SH-SY5Y (cell line): Measurements from ENCODE around the gene COL6A3.

Source experiments
- GATA2 ChIP-seq: IDR thresholded peaks from 2 replicates; pipeline ENCODE4 v1.6.1; 2011; ENCODE audit warnings: mild to moderate bottlenecking, low read depth, low read length
- GATA3 ChIP-seq: IDR thresholded peaks from 2 replicates; pipeline ENCODE4 v1.6.1; 2011; ENCODE audit warnings: low read depth, mild to moderate bottlenecking, low read length, moderate library complexity

COL6A3 gene

GRCh38 chr2:237304763-237305514, 109.0 kb downstream of the COL6A3 start:
- TF ChIP-seq GATA2 (no peak), GATA3 (no peak)

- TF ChIP-seq GATA2 (no peak), GATA3 (no peak)
Measured at GRCh38 chr2:237301595-237301994, 112.4 kb downstream of the COL6A3 start.

DNA sequence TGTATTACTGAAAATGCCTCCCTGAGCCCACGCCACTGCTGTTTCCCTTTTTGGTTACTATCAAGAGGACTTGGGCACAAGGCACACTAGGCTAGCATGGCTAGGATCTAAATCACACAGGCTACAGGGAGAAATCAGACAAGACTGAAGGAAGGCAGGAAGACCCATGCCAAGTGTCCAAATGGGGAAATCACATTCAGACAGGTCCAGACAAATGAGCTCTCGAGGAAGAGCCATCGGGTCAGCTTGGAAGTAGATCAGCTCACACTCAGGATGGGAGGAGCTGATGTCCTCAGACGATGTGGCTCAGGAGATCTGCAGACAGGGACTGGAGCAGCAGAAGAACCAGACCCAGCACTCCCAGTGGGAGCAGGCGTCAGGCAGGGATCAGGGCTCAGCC, 113.2 kb downstream of the COL6A3 start:
- no peak for TF ChIP-seq GATA2
- TF ChIP-seq GATA3: no peak

GRCh38 chr2:237299906-237300305, 114.1 kb downstream of the COL6A3 start:
- TF ChIP-seq GATA3: no peak
- TF ChIP-seq GATA2: no peak

DNA sequence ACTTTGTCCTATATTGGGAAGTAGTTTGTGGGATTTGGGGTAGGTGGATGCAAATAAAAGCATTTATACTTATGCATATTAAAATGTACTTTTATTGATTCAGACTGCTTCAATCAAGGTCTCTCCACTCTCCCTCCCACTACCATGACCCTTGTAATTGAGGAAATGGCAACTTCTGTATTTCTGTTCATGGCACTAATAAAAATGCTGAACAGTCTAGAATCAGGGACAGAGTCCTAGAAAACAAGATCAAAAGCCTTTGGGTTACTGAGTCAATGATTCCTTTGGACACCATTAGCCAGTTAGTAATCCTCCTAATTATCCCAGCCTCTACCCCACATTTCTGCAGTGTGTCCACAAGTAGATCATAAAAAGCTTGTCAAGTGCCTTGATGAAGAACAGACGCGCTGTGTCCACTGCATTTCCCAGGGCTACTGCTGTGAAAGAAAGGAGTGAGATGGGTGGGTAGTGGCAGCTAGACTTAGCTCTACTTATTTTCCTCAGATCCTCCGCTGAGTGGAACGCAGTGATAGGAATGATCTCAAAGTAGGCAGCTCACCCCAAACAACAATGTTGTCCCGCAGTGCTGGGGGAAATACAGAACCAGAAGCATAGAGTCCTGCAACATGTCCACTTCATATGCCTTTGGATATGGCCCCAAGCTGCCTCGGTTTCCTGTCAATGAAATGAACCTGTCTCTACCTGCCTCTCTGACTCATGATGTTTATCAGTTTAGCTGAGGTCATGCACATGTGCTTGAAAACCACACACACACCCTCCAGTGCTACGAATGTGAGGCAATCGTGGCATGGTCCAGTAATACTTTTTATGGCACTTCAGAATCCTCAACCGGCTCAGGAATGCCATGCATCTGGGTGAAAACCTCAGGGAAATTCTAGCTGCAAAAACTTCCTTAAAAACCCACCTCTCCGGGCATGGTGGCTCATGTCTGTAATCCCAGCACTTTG, 115.5 kb downstream of the COL6A3 start:
- TF ChIP-seq GATA3 (no peak), GATA2 (no peak)

GRCh38 chr2:237297421-237298150, 116.4 kb downstream of the COL6A3 start:
- no peak for TF ChIP-seq GATA2
- no peak for TF ChIP-seq GATA3

DNA sequence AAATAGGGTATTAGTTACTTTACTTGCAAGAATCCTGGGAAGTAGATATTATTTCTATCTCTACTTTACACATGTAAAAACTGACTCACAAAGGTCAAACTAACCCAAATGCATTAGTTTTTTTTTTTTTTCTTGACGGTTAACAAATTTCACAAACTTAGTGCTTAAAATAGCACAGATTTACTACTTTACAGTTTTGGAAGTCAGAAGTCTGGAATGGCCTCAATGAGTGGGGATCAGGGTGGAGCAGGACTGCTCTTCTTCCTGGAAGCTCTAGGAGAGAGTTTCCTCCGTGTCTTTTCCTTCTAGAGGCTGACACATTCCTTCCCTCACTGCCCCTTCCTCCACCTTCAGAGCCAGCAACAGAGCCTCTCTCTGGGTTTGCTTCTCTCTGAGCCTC, 117.2 kb downstream of the COL6A3 start:
- TF ChIP-seq GATA2 (no peak), GATA3 (no peak)

DNA sequence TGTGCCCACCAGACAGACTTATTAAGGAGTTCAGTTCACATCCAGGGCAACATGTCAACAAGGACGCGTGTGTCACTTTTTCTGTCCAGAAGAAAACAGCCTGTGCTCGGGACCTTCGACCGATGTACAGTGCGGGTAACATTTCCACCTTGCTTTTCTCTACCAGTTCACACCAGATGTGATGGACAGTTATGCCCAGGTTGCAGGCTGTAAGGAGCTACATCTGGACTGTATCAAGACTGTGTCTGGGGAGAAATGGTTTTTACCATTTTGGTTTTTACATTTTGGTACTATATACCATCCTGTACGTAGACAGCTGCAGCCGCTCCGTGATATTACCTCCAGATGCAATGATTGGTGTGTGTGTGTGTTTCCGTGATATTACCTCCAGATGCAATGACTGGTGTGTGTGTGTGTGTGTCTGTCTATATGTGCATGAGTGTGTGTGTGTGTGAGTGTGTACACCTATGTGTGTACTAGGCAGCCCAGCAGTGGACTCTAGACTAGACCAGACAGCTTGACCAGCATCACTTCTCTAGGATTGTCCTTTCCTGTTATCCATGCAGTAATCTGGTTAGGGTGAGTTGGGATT, 118.0 kb downstream of the COL6A3 start:
- TF ChIP-seq GATA3 (no peak), GATA2 (no peak)

DNA sequence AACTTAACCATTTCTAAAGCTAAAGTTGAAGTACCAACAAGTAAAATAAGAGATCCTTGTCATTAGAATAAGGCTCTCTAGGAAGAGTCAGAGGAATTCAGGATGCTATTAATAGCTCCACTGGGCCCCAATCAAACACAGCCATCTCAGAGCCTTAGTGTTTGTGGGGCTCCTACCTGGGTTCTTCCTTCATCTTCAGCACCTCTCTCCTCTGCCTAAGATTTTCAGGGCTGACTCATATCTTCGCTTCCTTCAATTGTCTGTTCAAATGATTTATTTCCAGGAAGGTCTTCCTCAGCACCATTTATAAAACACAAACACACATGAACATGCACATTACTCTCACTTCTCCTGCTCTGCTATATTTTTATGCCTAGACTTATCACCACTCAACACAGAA, 119.5 kb downstream of the COL6A3 start:
- TF ChIP-seq GATA2: no peak
- TF ChIP-seq GATA3: no peak

- TF ChIP-seq GATA2: no peak
- no peak for TF ChIP-seq GATA3
Measured at GRCh38 chr2:237293978-237294377, 120.0 kb downstream of the COL6A3 start.

- TF ChIP-seq GATA2: peak; percentile 67
- TF ChIP-seq GATA3: no peak
Measured at GRCh38 chr2:237291138-237291792, 122.7 kb downstream of the COL6A3 start.

GRCh38 chr2:237290261-237290660, 123.7 kb downstream of the COL6A3 start:
- TF ChIP-seq GATA2 (no peak), GATA3 (no peak)

- TF ChIP-seq GATA2 (no peak), GATA3 (no peak)
Measured at GRCh38 chr2:237289139-237289538, 124.8 kb downstream of the COL6A3 start.

GRCh38 chr2:237287872-237288271, 126.1 kb downstream of the COL6A3 start:
- TF ChIP-seq GATA3 (no peak), GATA2 (no peak)

- TF ChIP-seq GATA2 (no peak), GATA3 (no peak)
Measured at GRCh38 chr2:237283131-237283928, 130.6 kb downstream of the COL6A3 start.
